GM21576 (cell line): ENCODE measurements around the gene RFX2.
"Not testable (repeated sequence)": the region's sequence is repeated elsewhere in the genome, so short reads cannot be mapped to it uniquely, and the experiment has no call there.

ENCODE experiments used
- ATAC-seq: cut with Tn5 transposase; IDR thresholded peaks from one replicate; pipeline ENCODE4 v1.9.1; 2021; ENCODE audit warnings: mild to moderate bottlenecking, moderate library complexity; ENCODE audit not compliant: unreplicated experiment

RFX2 gene

DNA sequence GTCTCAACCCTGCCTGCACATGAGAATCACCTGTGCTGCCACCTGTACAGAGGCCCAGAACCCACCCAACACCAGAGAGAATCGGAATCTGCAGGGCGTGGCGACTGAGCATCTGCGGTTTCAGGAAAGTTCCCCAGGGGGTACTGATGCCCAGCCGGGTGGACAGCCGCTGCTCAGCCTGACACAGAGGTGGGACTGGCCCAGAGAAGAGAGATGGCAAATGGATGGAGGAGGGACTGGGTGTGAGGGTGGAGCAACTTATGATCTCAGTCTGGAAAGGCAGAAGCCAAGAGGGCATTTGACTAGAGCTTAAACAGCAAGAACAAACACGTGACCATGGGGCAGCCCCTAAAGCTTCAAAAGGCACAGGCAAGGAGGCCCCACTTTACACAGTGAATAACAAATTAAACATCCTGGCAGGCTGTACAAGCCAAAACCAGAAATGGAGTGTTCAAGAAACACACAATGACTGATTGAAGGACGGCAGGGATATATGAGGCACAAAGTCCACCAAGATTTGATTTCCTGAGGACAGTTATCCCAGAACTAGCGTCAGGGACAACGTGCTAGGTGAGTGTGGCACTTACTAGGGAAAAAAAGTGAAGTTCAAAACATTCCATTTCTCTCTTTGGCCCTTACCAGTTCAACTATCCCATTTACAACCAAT is 135.4 kb downstream of the RFX2 start:
- ATAC-seq: no peak

DNA sequence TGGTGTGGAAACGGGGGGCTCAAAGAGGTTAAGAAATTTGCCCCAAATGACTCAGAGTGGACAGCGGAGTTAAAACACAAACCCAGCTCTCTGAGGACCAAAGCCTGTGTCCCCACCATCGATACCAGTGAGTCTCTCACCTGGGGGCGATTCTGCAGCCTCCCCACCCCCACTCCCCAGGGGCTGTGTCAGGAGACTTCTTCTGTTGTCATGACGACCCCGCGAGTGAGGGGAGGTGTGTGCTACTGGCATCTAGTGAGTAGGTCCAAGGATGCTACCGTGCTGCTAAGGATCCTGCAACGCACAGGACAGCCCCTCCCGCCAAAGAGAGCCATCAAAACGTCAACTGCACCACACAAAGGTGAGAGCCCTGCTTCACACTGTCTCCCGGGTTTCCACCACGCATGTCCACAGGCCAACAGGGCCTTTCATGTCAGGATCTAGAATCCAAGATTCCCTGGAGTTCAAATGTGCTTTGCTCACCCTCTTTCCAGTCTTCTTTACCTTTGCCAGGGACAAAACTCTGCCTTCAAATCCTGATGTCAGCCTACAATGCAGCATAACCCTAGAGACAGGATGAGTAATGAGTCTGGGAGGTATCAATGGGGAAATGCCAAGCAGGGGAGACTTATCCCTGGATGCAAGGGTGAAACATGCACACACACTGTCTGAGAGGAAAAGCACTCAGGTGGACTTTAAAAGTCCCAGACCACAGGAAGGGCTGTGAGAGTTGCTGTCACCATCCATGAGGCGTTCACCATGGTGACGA is 136.2 kb downstream of the RFX2 start:
- ATAC-seq: no peak

DNA sequence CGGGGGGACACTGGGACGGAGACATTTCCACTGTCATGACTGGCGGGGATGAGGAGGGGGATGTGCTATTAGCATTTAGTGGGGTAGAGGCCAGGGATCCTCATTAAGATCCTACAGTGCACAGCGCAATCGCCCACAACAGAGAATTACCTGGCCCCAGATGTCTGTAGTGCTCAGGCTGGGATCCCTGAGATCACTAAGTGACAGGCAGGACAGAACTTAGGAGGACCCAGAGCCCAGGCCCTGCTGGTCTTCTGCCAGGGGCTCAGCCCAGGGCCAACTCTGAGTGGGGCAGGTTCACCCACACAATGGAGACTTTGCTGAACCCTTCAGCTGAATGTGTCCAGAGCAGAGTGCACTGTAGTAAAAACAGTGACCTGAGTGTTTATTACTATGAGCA is 136.9 kb downstream of the RFX2 start:
- ATAC-seq: no peak

DNA sequence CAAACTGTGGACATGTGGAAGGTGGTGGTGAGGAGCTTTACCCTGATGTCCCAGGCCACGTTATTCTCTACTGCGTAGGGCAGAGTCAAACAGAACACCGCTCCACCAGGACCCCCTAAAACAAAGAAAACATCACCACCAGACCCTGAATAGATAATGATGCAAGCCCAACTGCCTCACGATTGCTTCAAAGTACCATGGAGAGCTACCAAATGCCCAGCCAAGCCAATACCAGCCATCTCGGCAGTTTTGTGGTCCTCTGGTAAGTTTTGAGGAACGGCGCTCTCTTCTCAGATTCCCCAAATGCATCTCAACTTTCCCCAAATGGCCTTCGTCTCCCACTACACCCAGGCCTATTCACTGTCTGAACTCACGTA is 138.0 kb downstream of the RFX2 start:
- ATAC-seq: no peak

DNA sequence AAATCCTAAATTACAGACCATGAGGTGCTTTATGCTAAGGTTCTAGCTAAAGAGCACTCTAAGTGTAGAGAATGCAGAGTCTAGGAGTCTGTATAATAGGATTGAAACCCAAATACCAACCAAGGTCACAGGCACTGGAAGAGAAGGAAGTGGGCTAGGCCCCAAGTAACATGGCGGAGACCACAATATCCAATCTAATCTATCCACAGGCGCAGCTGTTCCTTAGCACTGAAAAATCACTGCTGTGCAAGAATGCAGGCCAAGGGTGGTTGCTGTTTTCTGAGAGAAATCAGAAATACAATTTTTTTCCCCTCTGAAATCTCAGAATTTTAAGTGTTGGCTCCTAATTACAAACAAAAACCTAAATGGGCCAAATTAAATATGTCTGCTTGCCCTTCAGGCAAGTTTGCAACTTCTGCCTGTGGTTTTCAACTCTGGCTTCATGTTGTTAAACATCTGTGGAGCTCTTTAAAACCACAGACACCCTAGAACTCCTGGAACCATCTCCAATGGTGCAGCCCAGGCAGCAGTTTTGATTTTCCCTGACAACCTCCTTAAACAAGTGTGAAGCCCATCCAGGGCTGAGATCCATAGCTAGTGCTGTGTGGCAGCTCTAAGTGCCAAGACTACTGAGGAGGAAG is 138.5 kb downstream of the RFX2 start:
- ATAC-seq: no peak

DNA sequence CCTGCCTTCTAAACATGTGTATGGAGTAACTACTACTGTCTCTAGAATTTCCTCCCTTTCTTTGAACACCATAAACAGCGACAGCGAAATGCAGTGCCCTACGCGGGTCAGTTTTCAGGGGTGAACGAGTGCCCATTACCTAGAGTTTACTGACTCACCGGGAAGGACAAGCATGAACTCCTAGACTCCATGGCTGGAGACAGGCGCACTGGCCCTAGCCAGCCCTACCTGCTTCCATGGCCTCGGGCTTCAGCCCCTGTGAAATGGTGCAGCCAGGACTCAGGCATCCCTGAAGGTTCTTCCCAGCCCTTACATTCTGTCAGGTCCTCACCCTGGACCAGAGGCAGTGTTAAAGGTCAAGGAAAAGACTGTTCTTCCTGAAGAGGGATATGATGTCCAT is 140.8 kb downstream of the RFX2 start:
- ATAC-seq: no peak

DNA sequence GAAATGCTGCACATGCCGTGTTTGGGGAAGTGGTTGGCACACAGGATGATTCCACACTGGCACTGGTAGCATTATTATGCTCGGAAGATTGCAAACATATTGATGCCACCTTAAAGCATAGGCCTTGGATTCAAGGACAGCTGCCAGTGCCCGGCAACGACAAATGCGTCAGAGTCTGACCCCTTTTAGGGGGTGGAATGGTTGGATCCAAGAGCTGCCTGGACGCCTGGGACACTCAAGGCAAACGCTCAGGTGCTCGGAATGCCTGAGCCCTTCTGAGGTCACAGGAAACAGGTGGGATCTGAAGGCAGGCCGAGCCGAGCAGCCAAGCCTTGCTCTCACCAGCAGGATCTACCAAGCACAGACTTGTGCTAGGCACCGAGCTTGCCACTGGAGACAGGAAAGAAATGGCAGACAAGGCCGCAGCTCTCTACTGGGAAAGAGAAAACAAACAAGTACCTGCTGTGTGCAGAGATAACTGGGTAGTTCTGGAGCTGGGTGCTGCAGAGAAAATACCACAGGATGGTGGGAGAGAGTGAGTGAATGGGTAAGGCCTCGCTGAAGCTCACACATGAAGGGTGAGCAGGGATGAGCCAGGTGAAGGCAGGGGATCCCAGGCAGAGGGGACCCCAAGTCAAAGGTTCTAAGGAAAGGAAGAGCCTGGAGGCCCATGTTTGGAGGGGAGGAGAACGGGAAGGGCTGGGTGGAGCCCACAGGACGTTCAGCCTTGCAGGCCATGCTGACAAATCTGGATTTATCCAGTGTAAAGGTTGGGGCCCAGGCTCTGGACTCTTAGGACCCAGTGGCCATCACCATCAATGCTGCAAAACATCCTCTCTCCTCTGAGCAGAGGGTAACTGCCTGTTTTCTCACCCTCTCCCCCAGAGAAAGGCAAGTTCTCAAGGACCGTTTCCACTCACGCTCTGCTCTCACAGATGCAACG is 141.6 kb downstream of the RFX2 start:
- no peak for ATAC-seq

DNA sequence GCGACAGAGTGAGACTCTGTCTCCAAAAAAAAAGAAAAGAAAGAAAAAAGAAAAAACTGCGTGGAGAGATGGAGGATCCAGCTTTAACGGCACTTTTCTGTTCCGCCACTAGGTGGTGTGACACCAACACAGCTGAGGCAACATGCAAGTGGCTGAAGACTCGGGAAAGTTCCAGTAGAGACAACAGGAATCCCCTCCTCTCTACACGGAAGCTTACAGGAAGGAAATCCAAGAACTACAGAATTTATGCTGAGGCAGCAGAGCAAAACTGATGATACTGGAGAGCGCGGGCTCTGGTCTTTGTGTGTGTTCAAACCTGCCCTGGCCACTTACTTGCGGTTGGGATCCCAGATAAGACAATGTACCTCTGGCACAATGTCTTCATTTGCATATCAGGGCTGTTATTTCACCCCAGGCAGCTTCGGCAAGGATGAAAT is 142.3 kb downstream of the RFX2 start:
- ATAC-seq: no peak

DNA sequence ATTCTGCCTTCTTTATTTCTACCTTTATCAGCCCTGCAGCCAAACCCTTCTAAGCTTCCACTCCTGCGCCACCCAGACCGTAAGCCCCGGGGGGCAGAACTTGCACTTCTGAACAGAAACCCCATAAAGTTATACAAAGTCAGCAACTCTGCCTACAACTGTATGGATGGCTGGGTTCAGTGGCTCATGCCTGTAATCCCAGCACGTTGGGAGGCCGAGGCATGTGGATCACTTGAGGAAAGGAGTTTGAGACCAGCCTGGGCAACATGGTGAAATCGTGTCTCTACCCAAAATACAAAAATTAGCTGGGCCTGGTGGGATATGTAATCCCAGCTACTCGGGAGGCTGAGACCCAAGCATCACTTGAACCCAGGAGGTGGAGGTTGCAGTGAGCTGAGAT is 142.7 kb downstream of the RFX2 start:
- ATAC-seq: no peak

DNA sequence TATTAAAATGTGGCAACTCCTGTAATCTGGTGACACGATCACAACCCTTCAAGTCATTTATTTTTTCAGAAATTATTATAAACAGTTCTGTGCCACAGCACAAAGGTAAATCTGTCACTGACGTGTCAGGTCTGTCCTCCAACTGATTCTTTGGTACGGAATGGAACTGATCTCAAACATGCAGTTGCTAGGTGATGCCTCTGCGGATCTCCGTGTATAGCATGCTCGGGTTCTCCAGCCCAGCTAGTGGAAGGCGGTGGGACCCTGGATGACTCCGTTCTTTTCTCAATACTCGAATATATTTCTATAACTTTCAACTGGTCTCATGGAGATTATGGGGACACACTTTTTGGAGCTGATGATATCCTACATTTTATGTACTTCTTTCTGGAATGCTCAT is 143.4 kb downstream of the RFX2 start:
- ATAC-seq: no peak

DNA sequence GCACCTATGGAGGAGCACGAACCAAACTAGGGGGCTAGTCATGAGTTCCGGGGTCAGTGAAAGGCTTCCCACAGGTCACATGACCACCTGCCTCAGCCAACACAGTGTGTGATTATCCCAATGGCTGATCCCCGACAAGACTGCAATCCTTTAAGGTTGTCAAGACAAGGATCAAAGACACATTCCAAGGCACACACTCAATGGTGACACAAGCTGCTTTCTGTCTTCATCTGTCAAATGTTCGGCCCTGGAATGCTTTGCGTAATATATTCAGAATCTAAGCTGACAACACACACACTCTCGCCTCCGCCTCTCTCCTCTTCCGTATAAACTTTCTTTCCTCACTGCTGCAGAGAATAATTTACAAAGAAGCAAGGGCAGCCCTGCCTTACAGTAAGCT is 144.1 kb downstream of the RFX2 start:
- ATAC-seq: no peak

DNA sequence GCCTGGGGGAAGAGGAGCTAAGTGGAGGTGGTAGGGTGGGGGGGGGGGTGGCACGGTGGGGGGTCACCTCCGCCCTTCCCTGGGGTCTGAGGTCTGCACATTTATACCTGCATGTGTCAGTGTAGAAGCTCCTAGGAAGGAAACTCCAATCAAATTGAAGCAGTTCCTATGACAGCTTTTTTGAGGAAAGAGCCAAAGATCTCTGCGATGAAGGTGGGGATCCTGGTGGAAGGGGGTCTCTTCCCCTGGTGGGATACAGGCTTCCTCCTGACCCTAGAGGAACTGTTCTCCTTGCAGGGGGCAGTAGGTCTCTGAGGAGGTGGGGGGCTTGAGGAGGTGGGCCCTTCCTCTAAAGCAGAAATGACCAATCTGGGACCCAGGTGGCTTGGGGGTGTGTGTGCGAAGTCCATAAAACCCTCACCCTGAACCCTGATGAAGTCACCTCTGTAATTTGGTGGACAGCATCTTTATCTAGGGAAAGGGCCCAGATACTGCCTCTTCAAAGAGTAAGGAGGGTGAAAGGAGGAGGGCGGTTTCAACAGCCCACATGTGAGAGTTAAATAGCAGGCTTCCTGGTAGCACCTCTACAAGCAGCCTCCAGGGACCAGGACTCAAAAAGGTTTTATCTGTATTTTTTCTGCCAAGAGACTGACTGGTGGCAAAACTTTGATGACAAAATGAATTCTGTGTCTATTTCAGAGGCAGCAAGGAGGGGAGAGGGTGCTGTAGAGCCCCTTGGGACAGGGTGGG is 145.3 kb downstream of the RFX2 start:
- no peak for ATAC-seq

DNA sequence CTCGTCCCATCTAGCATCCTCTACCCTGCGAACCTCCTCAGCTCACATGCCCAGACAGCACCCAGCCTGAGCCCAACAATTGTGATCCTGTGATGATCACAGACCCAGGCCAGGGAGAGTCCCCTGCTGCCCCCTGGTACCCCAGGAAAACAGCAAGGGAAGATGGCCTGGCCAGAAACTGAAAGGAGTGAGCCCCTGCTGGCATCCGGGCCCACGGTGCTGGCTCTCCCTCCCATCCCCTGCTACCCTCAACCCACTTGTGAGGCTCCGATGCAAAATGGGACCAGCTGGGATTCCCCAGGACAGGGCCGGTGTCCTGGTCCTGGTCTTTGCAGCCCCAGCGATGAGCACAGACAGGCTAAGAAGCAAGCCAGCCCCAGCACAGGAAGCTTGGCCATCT is 146.4 kb downstream of the RFX2 start:
- no peak for ATAC-seq

DNA sequence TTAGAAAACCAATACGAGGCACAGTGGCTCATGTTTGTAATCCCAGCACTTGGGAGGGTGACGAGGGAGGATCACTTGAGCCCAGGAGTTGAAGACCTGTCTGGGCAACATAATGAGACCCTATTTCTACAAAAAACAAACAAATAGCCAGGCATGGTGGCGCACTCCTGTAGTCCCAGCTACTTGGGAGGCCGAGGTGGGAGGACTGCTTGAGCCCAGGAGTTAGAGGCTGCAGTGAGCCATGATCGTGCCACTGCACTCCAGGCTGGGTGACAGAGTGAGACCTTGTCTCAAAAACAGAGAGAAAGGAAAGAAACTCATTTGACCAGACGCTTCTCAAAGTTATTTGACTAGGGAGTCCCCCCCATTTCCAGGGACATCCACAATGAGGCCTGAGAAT is 147.0 kb downstream of the RFX2 start:
- ATAC-seq: not testable (repeated sequence)

DNA sequence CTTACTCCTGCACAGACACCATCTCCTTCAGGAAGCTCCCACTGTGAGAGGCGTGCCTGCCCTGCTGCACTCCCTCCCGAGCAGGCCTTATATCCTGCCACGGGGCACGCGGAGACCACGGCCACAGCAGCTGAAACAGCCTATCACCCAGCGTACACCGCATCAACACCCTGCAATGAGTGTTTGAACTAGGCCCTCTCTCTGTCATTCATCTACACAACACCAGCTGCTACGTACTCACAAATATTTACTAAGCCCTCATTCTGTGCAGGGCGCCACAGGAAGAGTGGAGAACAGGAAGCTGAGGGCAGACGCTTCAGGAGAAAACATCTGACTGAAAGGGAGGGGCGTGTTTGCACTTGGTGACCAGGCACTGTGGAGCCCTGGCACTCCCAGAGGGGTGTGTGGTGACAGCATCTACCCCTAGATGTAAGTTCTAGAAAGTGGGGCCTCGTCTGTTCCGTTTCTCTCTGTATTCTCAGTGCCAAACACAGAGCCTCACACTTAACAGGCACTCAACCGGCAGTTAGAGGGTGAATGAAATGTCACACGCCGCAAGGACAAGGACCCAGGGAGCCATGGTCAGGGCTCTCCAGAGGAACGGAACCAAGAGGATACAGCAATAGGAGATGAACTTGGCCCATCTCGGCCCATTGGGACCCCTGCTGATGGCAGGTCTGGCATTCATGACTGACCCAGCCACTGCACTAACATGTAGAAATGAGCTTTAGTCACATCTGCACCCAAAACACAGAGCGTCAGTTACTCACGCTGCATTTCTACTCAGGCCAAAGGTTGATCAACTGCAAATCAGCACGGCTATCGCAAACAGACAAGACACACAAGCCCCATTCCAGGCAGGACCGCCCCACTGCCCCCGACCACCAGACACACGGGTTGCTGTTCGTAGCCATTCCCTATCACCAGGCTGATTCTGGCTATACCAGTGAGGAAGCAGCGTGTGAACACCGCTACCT is 148.0 kb downstream of the RFX2 start:
- ATAC-seq: no peak

DNA sequence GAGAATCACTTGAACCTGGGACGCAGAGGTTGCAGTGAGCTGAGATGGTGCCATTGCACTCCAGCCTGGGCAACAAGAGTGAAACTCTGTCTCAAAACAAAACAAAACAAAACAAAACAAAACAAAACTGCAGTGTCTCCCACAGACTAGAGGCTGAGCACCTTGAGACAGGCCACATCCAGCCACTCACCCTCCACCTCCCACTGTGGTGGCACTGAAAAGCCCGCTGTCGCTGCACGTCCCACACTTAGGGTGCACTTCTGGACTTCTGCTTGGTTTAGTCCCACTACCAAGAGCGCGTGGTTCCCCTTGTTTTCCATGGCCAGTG is 148.7 kb downstream of the RFX2 start:
- not testable (repeated sequence) for ATAC-seq

DNA sequence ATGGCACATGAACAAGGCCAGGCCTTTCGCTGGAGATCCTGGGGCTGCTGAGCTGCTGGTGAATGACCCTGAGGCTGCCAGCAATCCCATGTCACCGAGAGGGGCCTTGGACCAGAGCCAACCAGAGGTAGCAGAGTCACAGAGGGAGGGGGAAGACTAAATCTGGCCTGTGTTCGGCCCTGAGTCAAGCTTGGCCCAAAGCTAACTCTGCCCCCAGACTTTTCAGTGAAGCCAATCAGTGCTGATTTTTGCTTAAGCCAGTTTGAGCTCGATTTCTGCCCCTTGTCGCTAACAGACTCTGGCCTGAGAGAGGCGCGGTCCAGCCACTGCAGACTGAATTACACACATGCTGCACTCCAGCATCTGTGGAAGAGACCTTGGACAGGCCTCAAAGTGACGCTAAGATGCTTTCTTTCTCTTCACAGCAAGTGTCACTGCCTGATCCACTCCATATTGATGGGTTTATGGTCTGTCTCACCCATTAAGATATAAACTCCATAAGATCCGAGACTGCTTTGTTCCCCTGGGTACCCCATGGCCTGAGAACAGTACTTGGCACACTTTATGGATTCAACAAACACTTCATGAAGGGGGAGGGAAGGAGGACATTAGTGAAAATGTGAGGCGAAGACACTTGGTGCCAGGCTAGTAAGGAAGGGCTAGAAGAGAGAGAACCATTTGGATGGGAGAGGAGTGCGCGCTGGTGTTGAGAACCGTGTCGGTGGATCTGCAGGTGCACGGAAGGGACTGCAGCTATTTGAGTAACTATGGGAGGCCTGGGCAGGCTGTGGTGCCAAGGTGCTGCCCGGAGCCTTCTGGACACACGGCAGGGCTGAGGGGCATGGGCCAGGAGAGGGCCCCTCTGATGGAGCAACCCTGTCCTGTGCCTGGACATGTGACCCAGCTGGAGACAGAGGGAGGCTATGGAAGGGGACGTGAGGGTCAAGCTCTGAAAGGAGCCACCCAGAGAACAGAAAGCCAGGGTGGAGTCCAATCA is 150.0 kb downstream of the RFX2 start:
- no peak for ATAC-seq
